NCI-H1092 treated with DMSO at 0.1 percent for 48 hours (cell line): ENCODE measurements around the gene MIA2.
A peak's percentile ranks its signal among the peaks of the same experiment; 100 is the strongest.
"Not testable (repeated sequence)": the region's sequence is repeated elsewhere in the genome, so short reads cannot be mapped to it uniquely, and the experiment has no call there.

Experiments
- DNase-seq: peaks from one replicate; lab custom pipeline; 2025; lab: John Stamatoyannopoulos, UW

Gene MIA2

GRCh38 chr14:39267608-39268005 lies 33.9 kb downstream of the MIA2 start:
- no peak for DNase-seq

GRCh38 chr14:39268393-39268792 lies 34.7 kb downstream of the MIA2 start:
- DNase-seq, result peak; percentile 32

GRCh38 chr14:39272918-39273317 lies 39.2 kb downstream of the MIA2 start:
- no peak for DNase-seq

GRCh38 chr14:39275395-39275794 lies 41.7 kb downstream of the MIA2 start:
- no peak for DNase-seq

- DNase-seq, result no peak
Measured at GRCh38 chr14:39276005-39276404, 42.3 kb downstream of the MIA2 start.

- DNase-seq, result no peak
Measured at GRCh38 chr14:39276579-39277114, 42.9 kb downstream of the MIA2 start.

GRCh38 chr14:39279515-39279914 lies 45.8 kb downstream of the MIA2 start:
- no peak for DNase-seq

GRCh38 chr14:39280678-39281077 lies 47.0 kb downstream of the MIA2 start:
- not testable (repeated sequence) for DNase-seq

- no peak for DNase-seq
Measured at GRCh38 chr14:39289523-39289922, 55.8 kb downstream of the MIA2 start.

GRCh38 chr14:39291701-39292100 lies 58.0 kb downstream of the MIA2 start:
- DNase-seq, result no peak

GRCh38 chr14:39293629-39294028 lies 59.9 kb downstream of the MIA2 start:
- DNase-seq, result no peak

- not testable (repeated sequence) for DNase-seq
Measured at GRCh38 chr14:39300389-39300788, 66.7 kb downstream of the MIA2 start.

- DNase-seq, result no peak
Measured at GRCh38 chr14:39302124-39302810, 68.6 kb downstream of the MIA2 start.

- DNase-seq, result no peak
Measured at GRCh38 chr14:39303115-39303514, 69.4 kb downstream of the MIA2 start.

GRCh38 chr14:39307815-39308214 lies 74.1 kb downstream of the MIA2 start:
- no peak for DNase-seq

- DNase-seq, result no peak
Measured at GRCh38 chr14:39310051-39310450, 76.3 kb downstream of the MIA2 start.

- DNase-seq, result no peak
Measured at GRCh38 chr14:39315859-39316444, 82.2 kb downstream of the MIA2 start.

- DNase-seq, result no peak
Measured at GRCh38 chr14:39316830-39317553, 83.3 kb downstream of the MIA2 start.

- no peak for DNase-seq
Measured at GRCh38 chr14:39318574-39318973, 84.9 kb downstream of the MIA2 start.

- DNase-seq, result no peak
Measured at GRCh38 chr14:39319381-39319780, 85.7 kb downstream of the MIA2 start.

GRCh38 chr14:39320318-39320717 lies 86.6 kb downstream of the MIA2 start:
- no peak for DNase-seq

GRCh38 chr14:39322807-39323206 lies 89.1 kb downstream of the MIA2 start:
- no peak for DNase-seq

- DNase-seq, result no peak
Measured at GRCh38 chr14:39324097-39324496, 90.4 kb downstream of the MIA2 start.
